NCI-H2227 (cell line): ENCODE data around the gene SOX1.

Source experiments
- DNase-seq: peaks from one replicate; lab custom pipeline; 2025; ENCODE audit not compliant: unreplicated experiment; lab: John Stamatoyannopoulos, UW

The SOX1 gene

DNA sequence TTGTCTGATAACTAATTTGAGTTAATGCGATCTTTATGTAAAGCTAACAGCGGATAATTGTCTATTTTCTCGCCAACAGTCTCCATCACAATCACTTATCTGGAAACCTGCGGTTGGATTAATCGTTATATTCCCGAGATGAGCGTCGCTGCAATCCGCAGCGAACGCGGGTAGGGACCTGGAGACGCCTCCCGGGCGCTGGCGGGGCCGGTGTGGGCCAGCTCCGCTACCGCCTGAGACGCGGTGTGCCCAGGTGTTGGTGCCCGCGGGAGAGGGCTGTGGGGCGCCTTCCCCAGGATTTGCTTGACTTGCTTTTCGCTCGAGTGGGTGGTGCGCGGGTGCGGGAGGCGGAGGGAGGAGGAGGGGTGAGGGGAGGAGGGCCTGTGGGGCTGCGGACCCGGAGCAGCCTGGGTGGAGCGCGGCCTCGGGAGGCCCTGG lies 38.3 kb downstream of the SOX1 start:
- DNase-seq: no peak

GRCh38 chr13:112105892-112106291 lies 38.9 kb downstream of the SOX1 start:
- no peak for DNase-seq

GRCh38 chr13:112106478-112107141 lies 39.7 kb downstream of the SOX1 start:
- DNase-seq: no peak

GRCh38 chr13:112107289-112107688 lies 40.3 kb downstream of the SOX1 start:
- DNase-seq: no peak

- DNase-seq: no peak
Observed at GRCh38 chr13:112110479-112110878, 43.5 kb downstream of the SOX1 start.

DNA sequence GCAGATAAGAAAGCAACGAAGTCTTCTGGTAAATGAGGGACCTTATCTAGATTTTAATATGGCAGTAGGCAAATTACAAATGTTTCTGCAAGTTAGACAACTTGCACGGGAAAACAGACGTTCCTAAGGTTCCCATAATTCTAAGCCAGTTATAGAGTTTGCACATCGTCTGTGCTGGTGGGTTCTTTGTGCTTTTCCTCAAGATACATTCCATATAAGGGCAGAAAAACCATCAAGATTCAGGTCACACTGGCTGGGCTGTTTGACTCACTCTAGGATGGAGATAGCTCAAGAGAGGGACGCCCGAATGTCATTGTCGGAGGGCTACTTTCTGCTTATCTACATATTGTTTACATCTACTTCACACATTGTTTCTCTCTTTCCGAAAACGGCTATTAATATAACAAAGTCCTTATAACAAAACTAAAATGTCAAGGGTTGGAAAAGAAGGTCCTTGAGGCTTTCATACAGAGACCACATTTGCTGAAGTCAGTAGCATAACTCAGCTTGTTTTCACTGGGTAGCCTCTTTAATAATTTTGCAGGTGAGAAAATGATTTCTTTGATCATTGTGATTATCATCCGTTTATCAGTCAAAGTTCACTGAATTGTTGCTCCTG lies 44.4 kb downstream of the SOX1 start:
- DNase-seq: peak; percentile 7

DNA sequence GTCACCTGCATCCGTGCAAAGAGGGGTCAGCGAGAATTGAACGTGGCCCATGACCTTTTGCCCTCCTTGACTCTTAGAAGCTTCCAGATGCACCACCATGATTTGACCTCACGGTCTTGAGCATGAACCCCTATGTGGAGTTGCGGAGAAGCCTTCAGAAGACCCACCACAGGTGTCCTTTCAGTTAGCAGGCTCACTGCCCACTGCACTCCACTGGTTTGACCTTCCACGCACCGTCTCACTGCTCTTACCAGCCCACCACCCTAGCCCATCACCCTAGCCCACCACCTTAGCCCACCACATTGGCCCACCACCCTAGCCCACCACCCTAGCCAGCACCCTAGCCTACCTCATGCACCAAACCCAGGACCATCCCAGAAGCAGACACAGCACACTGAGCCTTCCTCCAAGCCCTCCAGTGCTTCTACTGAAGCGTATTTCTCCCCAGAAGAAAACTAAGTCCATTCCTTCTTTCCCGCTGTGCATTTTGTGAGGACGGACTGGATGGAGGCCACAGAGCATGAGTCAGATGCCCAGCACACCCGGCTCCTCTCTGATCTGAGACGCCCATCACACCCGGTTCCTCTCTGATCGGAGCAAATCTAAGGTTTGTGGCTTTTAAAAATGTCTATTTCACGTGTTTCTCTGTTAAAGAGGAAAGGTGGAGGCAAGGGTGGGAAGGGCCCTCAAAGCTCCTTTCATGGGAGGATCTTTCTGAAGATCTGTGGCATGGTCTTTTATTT lies 45.8 kb downstream of the SOX1 start:
- DNase-seq: no peak

- DNase-seq: peak; percentile 72
Observed at GRCh38 chr13:112113348-112113747, 46.4 kb downstream of the SOX1 start.

DNA sequence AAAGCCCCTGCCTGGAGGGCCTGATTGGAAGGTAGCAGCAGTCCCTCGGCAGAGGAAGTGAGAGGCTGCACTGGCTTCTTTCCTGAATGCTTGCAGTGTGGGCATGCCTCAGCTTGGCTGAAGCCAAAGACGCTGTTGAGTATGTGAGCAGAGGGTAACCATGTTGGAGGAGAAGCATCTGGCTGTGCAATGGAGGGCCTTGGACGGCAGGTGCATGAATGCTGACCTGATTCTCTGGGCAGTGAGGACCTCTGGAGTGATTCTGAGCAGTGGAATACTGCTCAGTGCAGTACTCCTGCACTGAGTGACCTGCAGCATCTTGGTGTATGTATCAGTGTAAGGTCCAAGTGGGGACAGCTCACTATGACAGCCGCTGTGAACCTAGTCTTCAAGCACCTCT lies 46.9 kb downstream of the SOX1 start:
- no peak for DNase-seq

GRCh38 chr13:112114391-112114790 lies 47.4 kb downstream of the SOX1 start:
- DNase-seq: no peak

DNA sequence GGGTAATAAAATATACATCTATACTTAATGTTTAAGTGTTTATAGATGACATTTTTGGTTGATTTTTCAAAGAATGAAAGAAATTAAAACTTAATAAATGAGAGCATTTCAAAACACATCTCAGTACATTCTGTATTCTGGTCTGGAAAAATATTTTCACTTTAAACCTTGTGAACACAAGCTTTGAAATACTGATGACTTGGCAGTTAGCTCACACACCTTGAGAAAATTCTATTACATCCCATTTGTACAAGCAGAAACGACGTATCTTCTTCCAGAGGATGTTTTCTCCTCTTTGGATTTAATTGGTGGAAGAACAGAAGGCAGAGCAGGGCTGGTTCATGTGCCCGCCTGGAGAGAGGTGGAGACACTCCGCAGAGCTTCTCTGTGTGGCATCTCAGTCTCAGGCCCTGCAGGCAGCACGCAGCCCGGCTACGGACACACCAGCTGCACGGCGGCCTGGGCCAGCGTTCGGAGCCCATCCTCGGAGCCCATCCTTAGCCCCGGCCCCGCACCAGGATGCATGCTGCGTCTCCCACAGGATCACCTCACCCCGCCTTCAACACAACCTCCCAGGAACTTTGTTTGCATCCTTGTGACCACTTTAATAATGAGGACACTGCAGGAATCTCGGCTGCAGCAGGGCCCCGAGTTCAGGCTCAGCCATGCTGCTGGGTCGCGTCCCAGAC lies 48.6 kb downstream of the SOX1 start:
- DNase-seq: no peak

- no peak for DNase-seq
Observed at GRCh38 chr13:112116187-112116950, 49.4 kb downstream of the SOX1 start.

- DNase-seq: no peak
Observed at GRCh38 chr13:112117258-112117954, 50.5 kb downstream of the SOX1 start.

DNA sequence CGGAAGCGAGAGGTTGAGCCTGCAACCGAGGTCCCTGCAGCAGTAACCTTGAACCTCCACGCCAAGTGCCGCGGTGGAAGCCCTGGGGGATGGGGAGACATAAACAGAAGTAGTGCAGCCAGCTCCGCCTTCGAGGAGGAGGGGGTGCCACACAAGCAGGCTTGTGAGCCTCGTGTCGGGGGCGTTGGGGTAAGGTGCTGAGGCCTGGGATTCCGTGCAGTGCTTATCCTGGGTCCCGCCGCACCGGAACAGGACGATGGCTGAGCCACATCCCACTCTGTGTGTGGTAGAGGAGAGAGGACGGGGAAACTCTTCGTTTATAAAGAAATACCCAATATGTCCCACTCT lies 51.0 kb downstream of the SOX1 start:
- no peak for DNase-seq

GRCh38 chr13:112118451-112119064 lies 51.6 kb downstream of the SOX1 start:
- no peak for DNase-seq

- no peak for DNase-seq
Observed at GRCh38 chr13:112119192-112120030, 52.5 kb downstream of the SOX1 start.

DNA sequence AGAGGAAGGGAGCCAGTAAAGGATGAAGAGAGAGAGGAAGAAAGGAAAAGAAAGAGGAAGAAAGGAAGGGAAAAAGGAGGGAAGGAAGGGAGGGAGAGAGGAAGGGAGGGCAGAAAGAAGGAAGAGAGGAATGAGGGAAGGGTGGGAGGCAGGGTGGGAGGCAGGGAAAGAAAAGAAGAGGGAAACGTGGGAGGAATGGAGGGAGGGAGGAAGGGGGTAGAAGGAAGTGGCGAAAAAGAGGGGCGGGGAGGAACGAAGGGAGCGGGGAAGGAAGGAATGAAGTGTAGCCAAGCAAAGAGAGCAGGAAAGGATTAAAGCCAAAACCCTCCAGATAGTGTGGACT lies 53.1 kb downstream of the SOX1 start:
- DNase-seq: no peak
